ENCODE measurements around the gene SGO2. TPM values are rescaled to one million over a fixed set of nuclear protein-coding genes. Genes with fewer than 3 reads are reported as not detected.

SGO2 gene
- total and polyA plus RNA-seq, 10 of the 15 experiments (the other 5 are each of a cell fraction or from before 2014, with no cell fraction given) = 15.8 to 55.2 (median 24.3) TPM

GRCh38 chr2:200625282-200625681 lies 99.3 kb downstream of the SGO2 start (continued):
- TF ChIP-seq NR2F1 (conservative IDR thresholded peaks at IDR 0.05) = no peak
- no peak for TF ChIP-seq RBBP5 (conservative IDR thresholded peaks at IDR 0.05)
- no peak for TF ChIP-seq CEBPB (IDR thresholded peaks at IDR 0.05; ENCODE audit: borderline replicate concordance in 1 of 2, low read depth in 2 of 2, low read length in 2 of 2)
- TF ChIP-seq CHD4 (IDR thresholded peaks at IDR 0.05) = no peak
- TF ChIP-seq SUZ12 (IDR thresholded peaks at IDR 0.05; ENCODE audit: unreplicated experiment) = no peak
- TF ChIP-seq PAX8 (IDR thresholded peaks at IDR 0.05) = no peak
- no peak for TF ChIP-seq RAD51 (IDR thresholded peaks at IDR 0.05)
- no peak for TF ChIP-seq TCF7 (IDR thresholded peaks at IDR 0.05; ENCODE audit: borderline replicate concordance)

GRCh38 chr2:200625958-200626363 lies 100.0 kb downstream of the SGO2 start:
- BruUV-seq (replicated peaks) = no TSS peak
- no peaks in the 10 kb centered on the region; a peak in 1 of 4 replicates for H3K27me3 ChIP-seq (replicated peaks in 1 of 2; ENCODE audit: control insufficient read depth in 2 of 2, insufficient read depth in 2 of 2, low read length in 1 of 2)
- H4K20me1 ChIP-seq (ENCODE audit: control insufficient read depth, insufficient read depth) = no peaks in the 10 kb centered on the region
- H3K9ac ChIP-seq (ENCODE audit: control insufficient read depth, insufficient read depth, low read length) = no peak overlapping the region
- ChIA-PET POLR2A (no interaction called here), RAD21 (ENCODE audit: unreplicated experiment) (no interaction called here), SMC1A (ENCODE audit: uncharacterized antibody, unreplicated experiment) (interaction anchor here (1.2 to 2.0 kb wide), 2 partner anchors 9 to 443 kb away, joined by 3 to 6 read pairs; no protein-coding TSS in a partner anchor), CTCF (interaction anchor here (1.4 kb wide), 1 partner anchor 20 kb away, joined by 3 read pairs; no protein-coding TSS in a partner anchor)
- H2AFZ ChIP-seq (ENCODE audit: control insufficient read depth, low read depth, low read length) = no peak overlapping the region
- intact Hi-C loops (cut with micrococcal nuclease; ENCODE audit: unreplicated experiment) (no loop called here), in situ Hi-C loops (cut with MboI) (no loop called here)
- no peaks in the 10 kb centered on the region for H3K9me3 ChIP-seq (replicated peaks; ENCODE audit: control insufficient read depth, insufficient read depth, low read length)
- H3K4me3 ChIP-seq = no peak overlapping the region
- TF ChIP-seq ZNF274 (IDR thresholded peaks at IDR 0.05; ENCODE audit: insufficient read depth, insufficient read length) (no peak), NFYA (IDR thresholded peaks at IDR 0.05; ENCODE audit: borderline replicate concordance, low read depth, low read length) (no peak), ZBED1 (IDR thresholded peaks at IDR 0.05; ENCODE audit: borderline replicate concordance) (no peak), TBL1XR1 (IDR thresholded peaks at IDR 0.05; ENCODE audit: low read depth, low read length) (no peak), SREBF1 (IDR thresholded peaks at IDR 0.05; ENCODE audit: low read length) (no peak), SMC3 (IDR thresholded peaks at IDR 0.05; ENCODE audit: borderline replicate concordance, low read length) (no peak), GABPA (IDR thresholded peaks at IDR 0.05; ENCODE audit: low read depth) (no peak), SMARCA5 (IDR thresholded peaks at IDR 0.05) (no peak)
- FAIRE-seq (no peak), ATAC-seq (no peak), DNase-seq (ENCODE audit: low read depth, low spot score) (no peak)
- H3K79me2 ChIP-seq (ENCODE audit: control insufficient read depth, insufficient read depth, low read length) = no peaks in the 10 kb centered on the region
- WGBS (ENCODE audit: insufficient coverage, insufficient replicate concordance, low lambda C conversion rate, missing lambda C conversion rate) = 45% methylated on average over 2 of the region's 2 CpGs
- H3K36me3 ChIP-seq (ENCODE audit: control insufficient read depth in 2 of 2, insufficient read depth in 2 of 2, low read length in 1 of 2) = no peaks in the 10 kb centered on the region
- H3K27ac ChIP-seq (ENCODE audit: control insufficient read depth, insufficient read depth) = no peak overlapping the region
- no peak overlapping the region for H3K4me2 ChIP-seq (ENCODE audit: control insufficient read depth, insufficient read depth)
- no peaks in the 10 kb centered on the region for H3K4me1 ChIP-seq (ENCODE audit: control insufficient read depth, insufficient read depth, low read length)

Measured in GM12878 (cell line).